GM21515 (cell line): ENCODE data around the gene C16orf95.

ENCODE experiments used
- ATAC-seq: cut with Tn5 transposase; IDR thresholded peaks from one replicate; pipeline ENCODE4 v1.9.1; 2021; ENCODE audit not compliant: unreplicated experiment

The C16orf95 gene

GRCh38 chr16:87333101-87333500 lies 15.9 kb upstream of the C16orf95 start:
- ATAC-seq: no peak

- no peak for ATAC-seq
Measured at GRCh38 chr16:87332150-87332549, 15.0 kb upstream of the C16orf95 start.

GRCh38 chr16:87331241-87331801 lies 14.1 kb upstream of the C16orf95 start:
- no peak for ATAC-seq

- no peak for ATAC-seq
Measured at GRCh38 chr16:87330646-87331045, 13.5 kb upstream of the C16orf95 start.

- no peak for ATAC-seq
Measured at GRCh38 chr16:87330257-87330624, 13.0 kb upstream of the C16orf95 start.

GRCh38 chr16:87329436-87330256 lies 12.5 kb upstream of the C16orf95 start:
- no peak for ATAC-seq

- no peak for ATAC-seq
Measured at GRCh38 chr16:87328846-87329245, 11.7 kb upstream of the C16orf95 start.

GRCh38 chr16:87327798-87328495 lies 10.8 kb upstream of the C16orf95 start:
- ATAC-seq: no peak

GRCh38 chr16:87326151-87326571 lies 9.0 kb upstream of the C16orf95 start:
- ATAC-seq: no peak

- ATAC-seq: no peak
Measured at GRCh38 chr16:87325423-87325858, 8.2 kb upstream of the C16orf95 start.

- ATAC-seq: no peak
Measured at GRCh38 chr16:87324411-87325275, 7.5 kb upstream of the C16orf95 start.

GRCh38 chr16:87323727-87324410 lies 6.7 kb upstream of the C16orf95 start:
- ATAC-seq: no peak

GRCh38 chr16:87322833-87323726 lies 5.9 kb upstream of the C16orf95 start:
- ATAC-seq: no peak

GRCh38 chr16:87322360-87322759 lies 5.2 kb upstream of the C16orf95 start:
- ATAC-seq: no peak

- no peak for ATAC-seq
Measured at GRCh38 chr16:87321336-87322107, 4.3 kb upstream of the C16orf95 start.

GRCh38 chr16:87320510-87321227 lies 3.5 kb upstream of the C16orf95 start:
- no peak for ATAC-seq

GRCh38 chr16:87319997-87320491 lies 2.9 kb upstream of the C16orf95 start:
- no peak for ATAC-seq

GRCh38 chr16:87319011-87319410 lies 1.8 kb upstream of the C16orf95 start:
- no peak for ATAC-seq
